WTC11 (cell line): ENCODE data around the gene SPATA6. TPM values are rescaled to one million over a fixed set of nuclear protein-coding genes. Genes with fewer than 3 reads are reported as not detected.

Experiments used
- ATAC-seq: fragments of 200-7000 bp; cut with Tn5 transposase; 2 replicates; pipeline ENCODE4 v1.10.0; 2021; ENCODE audit warnings: mild to moderate bottlenecking, moderate library complexity
- CTCF ChIA-PET: fragments of 300-600 bp; sonication (Branson Sonifier 250); formaldehyde crosslinking; loops from one replicate; lab custom pipeline; 2021; ENCODE audit warnings: antibody characterized with exemption; lab: Charles Lee
- POLR2A ChIA-PET: fragments of 350-600 bp; sonication (Branson Sonifier 250); formaldehyde crosslinking; loops from one replicate; lab custom pipeline; 2021; ENCODE audit warnings: antibody characterized with exemption; lab: Charles Lee
- DNase-seq: peaks from one replicate; pipeline ENCODE4 v3.0.0; 2021; ENCODE audit warnings: low spot score
- H3K27ac Mint-ChIP-seq: 2 replicates; pipeline ENCODE4 v1.8.0; 2021; ENCODE audit warnings: mixed read lengths
- H3K27me3 Mint-ChIP-seq: 2 replicates; pipeline ENCODE4 v1.8.0; 2021; ENCODE audit warnings: low read depth, mild to moderate bottlenecking, moderate library complexity, mixed read lengths
- H3K36me3 Mint-ChIP-seq: 2 replicates; pipeline ENCODE4 v1.8.0; 2021; ENCODE audit warnings: mixed read lengths
- H3K4me1 Mint-ChIP-seq: 2 replicates; pipeline ENCODE4 v1.8.0; 2022; ENCODE audit warnings: mixed read lengths
- H3K4me3 Mint-ChIP-seq: 2 replicates; pipeline ENCODE4 v1.8.0; 2021; ENCODE audit warnings: mild to moderate bottlenecking, moderate library complexity, mixed read lengths
- H3K9me3 Mint-ChIP-seq: 2 replicates; pipeline ENCODE4 v1.8.0; 2021; ENCODE audit warnings: mixed read lengths
- ATF1 ChIP-seq: sonication (generic); formaldehyde crosslinking; IDR thresholded peaks from 2 replicates; pipeline ENCODE4 v1.8.1; 2023; ENCODE audit warnings: mild to moderate bottlenecking, moderate library complexity, missing genetic modification reagents
- ATF3 ChIP-seq: sonication (generic); formaldehyde crosslinking; conservative IDR thresholded peaks from 2 replicates; pipeline ENCODE4 v1.8.1; 2022; ENCODE audit warnings: mild to moderate bottlenecking, missing genetic modification reagents
- ESRRA ChIP-seq: sonication (generic); formaldehyde crosslinking; IDR thresholded peaks from 2 replicates; pipeline ENCODE4 v1.8.1; 2022; ENCODE audit warnings: mild to moderate bottlenecking, missing genetic modification reagents, borderline replicate concordance
- ETV6 ChIP-seq: sonication (generic); formaldehyde crosslinking; IDR thresholded peaks from 2 replicates; pipeline ENCODE4 v1.8.1; 2022; ENCODE audit warnings: mild to moderate bottlenecking, missing genetic modification reagents
- HMGA2 ChIP-seq: fragments of 250-450 bp; sonication (Bioruptor Pico); IDR thresholded peaks from 2 replicates; pipeline ENCODE4 v1.4.0; 2021; ENCODE audit warnings: mild to moderate bottlenecking, moderate library complexity
- MLX ChIP-seq: sonication (generic); formaldehyde crosslinking; IDR thresholded peaks from 2 replicates; pipeline ENCODE4 v1.8.1; 2023; ENCODE audit warnings: mild to moderate bottlenecking, missing genetic modification reagents, moderate library complexity
- NR1H2 ChIP-seq: sonication (generic); formaldehyde crosslinking; IDR thresholded peaks from 2 replicates; pipeline ENCODE4 v1.9.0; 2021; ENCODE audit warnings: mild to moderate bottlenecking, moderate library complexity, missing genetic modification reagents
- NR3C1 ChIP-seq: sonication (generic); formaldehyde crosslinking; conservative IDR thresholded peaks from 2 replicates; pipeline ENCODE4 v1.8.1; 2023; ENCODE audit warnings: low read depth, mild to moderate bottlenecking, missing genetic modification reagents
- PRRX2 ChIP-seq: fragments of 250-450 bp; sonication (Bioruptor Pico); IDR thresholded peaks from 2 replicates; pipeline ENCODE4 v1.8.0; 2021; ENCODE audit warnings: mild to moderate bottlenecking
- ZNF138 ChIP-seq: sonication (generic); formaldehyde crosslinking; conservative IDR thresholded peaks from 2 replicates; pipeline ENCODE4 v1.8.1; 2022; ENCODE audit warnings: mild to moderate bottlenecking, moderate library complexity, missing genetic modification reagents
- ZNF219 ChIP-seq: sonication (generic); formaldehyde crosslinking; IDR thresholded peaks from 2 replicates; pipeline ENCODE4 v1.8.0; 2023; ENCODE audit warnings: missing genetic modification reagents, mild to moderate bottlenecking, borderline replicate concordance
- ZNF532 ChIP-seq: fragments of 250-450 bp; sonication (Bioruptor Pico); IDR thresholded peaks from 2 replicates; pipeline ENCODE4 v1.9.0; 2021; ENCODE audit warnings: mild to moderate bottlenecking, borderline replicate concordance
- total RNA-seq: library from RNA; stranded (reverse); gene quantifications from 3 replicates; pipeline ENCODE4 v1.2.3, GENCODE V29; 2021
- TF ChIP-seq, protein P1 (sequence below): sonication (generic); formaldehyde crosslinking; IDR thresholded peaks from 2 replicates; pipeline ENCODE4 v1.8.1; 2022; ENCODE audit warnings: low read depth, mild to moderate bottlenecking, moderate library complexity, missing genetic modification reagents, borderline replicate concordance
- TF ChIP-seq, protein P2 (sequence below): fragments of 250-450 bp; sonication (Bioruptor Pico); IDR thresholded peaks from 2 replicates; pipeline ENCODE4 v2.1.2; 2022; ENCODE audit warnings: mild to moderate bottlenecking, moderate library complexity
- TF ChIP-seq, protein P3 (sequence below): sonication (generic); formaldehyde crosslinking; IDR thresholded peaks from 2 replicates; pipeline ENCODE4 v1.8.0; 2023; ENCODE audit warnings: missing genetic modification reagents
- TF ChIP-seq, protein P4 (sequence below): sonication (generic); formaldehyde crosslinking; IDR thresholded peaks from 2 replicates; pipeline ENCODE4 v1.8.1; 2023; ENCODE audit warnings: mild to moderate bottlenecking, moderate library complexity, missing genetic modification reagents
- TF ChIP-seq, protein P5 (sequence below): sonication (generic); formaldehyde crosslinking; IDR thresholded peaks from 2 replicates; pipeline ENCODE4 v1.8.0; 2022; ENCODE audit warnings: mild to moderate bottlenecking, missing genetic modification reagents

The SPATA6 gene
- total RNA-seq, 1 experiment from 2014 or later, result 17.7 TPM

DNA sequence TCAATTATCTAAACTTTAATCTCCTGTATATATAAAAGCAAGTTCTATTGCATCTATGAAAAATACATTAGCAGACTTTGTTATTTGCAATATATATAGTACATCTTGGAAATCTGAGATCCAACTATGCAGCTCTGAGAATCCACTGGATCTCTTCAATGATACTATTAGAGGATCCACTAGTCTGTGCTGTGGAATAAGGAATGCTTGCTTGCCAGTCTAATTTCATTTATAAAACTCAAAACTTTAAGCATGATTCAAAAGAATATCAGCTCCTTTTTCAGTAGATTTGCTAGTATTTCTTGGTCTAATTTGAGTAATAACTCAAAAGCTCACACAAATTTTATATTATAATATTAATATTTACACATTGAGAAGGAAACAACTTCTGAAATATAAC lies 115.1 kb downstream of the SPATA6 start:
- no peak overlapping the region for H3K4me3 Mint-ChIP-seq
- H3K36me3 Mint-ChIP-seq, result no peaks in the 10 kb centered on the region; the same call in 1 of the 2 replicates
- H3K9me3 Mint-ChIP-seq, result peaks cover 7% of the 10 kb centered on the region
- ChIA-PET POLR2A (no interaction called here), CTCF (interaction anchor here (1.5 kb wide), 1 partner anchor 143 kb away, joined by 5 read pairs; no protein-coding TSS in a partner anchor)
- ATAC-seq (no peak), DNase-seq (no peak)
- TF ChIP-seq MLX (CRISPR knock-in tag) (no peak), ESRRA (CRISPR knock-in tag) (no peak), PRRX2 (CRISPR knock-in tag) (no peak), ATF3 (CRISPR knock-in tag) (no peak), NR1H2 (CRISPR knock-in tag) (no peak), ATF1 (CRISPR knock-in tag) (no peak), HMGA2 (CRISPR knock-in tag) (no peak), ETV6 (CRISPR knock-in tag) (no peak), NR3C1 (no peak), ZNF219 (CRISPR knock-in tag) (no peak), ZNF532 (CRISPR knock-in tag) (no peak), ZNF138 (CRISPR knock-in tag) (no peak)
- TF ChIP-seq, protein P1, sequence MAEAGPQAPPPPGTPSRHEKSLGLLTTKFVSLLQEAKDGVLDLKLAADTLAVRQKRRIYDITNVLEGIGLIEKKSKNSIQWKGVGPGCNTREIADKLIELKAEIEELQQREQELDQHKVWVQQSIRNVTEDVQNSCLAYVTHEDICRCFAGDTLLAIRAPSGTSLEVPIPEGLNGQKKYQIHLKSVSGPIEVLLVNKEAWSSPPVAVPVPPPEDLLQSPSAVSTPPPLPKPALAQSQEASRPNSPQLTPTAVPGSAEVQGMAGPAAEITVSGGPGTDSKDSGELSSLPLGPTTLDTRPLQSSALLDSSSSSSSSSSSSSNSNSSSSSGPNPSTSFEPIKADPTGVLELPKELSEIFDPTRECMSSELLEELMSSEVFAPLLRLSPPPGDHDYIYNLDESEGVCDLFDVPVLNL, result no peak
- TF ChIP-seq, protein P2, sequence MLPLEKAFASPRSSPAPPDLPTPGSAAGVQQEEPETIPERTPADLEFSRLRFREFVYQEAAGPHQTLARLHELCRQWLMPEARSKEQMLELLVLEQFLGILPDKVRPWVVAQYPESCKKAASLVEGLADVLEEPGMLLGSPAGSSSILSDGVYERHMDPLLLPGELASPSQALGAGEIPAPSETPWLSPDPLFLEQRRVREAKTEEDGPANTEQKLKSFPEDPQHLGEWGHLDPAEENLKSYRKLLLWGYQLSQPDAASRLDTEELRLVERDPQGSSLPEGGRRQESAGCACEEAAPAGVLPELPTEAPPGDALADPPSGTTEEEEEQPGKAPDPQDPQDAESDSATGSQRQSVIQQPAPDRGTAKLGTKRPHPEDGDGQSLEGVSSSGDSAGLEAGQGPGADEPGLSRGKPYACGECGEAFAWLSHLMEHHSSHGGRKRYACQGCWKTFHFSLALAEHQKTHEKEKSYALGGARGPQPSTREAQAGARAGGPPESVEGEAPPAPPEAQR, result no peak
- TF ChIP-seq, protein P3, sequence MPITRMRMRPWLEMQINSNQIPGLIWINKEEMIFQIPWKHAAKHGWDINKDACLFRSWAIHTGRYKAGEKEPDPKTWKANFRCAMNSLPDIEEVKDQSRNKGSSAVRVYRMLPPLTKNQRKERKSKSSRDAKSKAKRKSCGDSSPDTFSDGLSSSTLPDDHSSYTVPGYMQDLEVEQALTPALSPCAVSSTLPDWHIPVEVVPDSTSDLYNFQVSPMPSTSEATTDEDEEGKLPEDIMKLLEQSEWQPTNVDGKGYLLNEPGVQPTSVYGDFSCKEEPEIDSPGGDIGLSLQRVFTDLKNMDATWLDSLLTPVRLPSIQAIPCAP (CRISPR knock-in tag), result no peak
- TF ChIP-seq, protein P4, sequence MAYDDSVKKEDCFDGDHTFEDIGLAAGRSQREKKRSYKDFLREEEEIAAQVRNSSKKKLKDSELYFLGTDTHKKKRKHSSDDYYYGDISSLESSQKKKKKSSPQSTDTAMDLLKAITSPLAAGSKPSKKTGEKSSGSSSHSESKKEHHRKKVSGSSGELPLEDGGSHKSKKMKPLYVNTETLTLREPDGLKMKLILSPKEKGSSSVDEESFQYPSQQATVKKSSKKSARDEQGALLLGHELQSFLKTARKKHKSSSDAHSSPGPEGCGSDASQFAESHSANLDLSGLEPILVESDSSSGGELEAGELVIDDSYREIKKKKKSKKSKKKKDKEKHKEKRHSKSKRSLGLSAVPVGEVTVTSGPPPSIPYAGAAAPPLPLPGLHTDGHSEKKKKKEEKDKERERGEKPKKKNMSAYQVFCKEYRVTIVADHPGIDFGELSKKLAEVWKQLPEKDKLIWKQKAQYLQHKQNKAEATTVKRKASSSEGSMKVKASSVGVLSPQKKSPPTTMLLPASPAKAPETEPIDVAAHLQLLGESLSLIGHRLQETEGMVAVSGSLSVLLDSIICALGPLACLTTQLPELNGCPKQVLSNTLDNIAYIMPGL (CRISPR knock-in tag), result no peak
- TF ChIP-seq, protein P5, sequence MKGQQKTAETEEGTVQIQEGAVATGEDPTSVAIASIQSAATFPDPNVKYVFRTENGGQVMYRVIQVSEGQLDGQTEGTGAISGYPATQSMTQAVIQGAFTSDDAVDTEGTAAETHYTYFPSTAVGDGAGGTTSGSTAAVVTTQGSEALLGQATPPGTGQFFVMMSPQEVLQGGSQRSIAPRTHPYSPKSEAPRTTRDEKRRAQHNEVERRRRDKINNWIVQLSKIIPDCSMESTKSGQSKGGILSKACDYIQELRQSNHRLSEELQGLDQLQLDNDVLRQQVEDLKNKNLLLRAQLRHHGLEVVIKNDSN (CRISPR knock-in tag), result no peak
- no peak overlapping the region for H3K27ac Mint-ChIP-seq
- no peaks in the 10 kb centered on the region for H3K27me3 Mint-ChIP-seq
- H3K4me1 Mint-ChIP-seq, result no peaks in the 10 kb centered on the region
